Upper lobe of right lung (tissue), 1 donor: ENCODE data around the gene SKI. TPM values are rescaled to one million over a fixed set of nuclear protein-coding genes. Genes with fewer than 3 reads are reported as not detected.

Source experiments
- ATAC-seq: fragments of 200-7000 bp; cut with Tn5 transposase; one replicate; pipeline ENCODE4 v1.9.1; 2020; ENCODE audit warnings: mild to moderate bottlenecking, moderate library complexity
- DNase-seq: peaks from one replicate; pipeline ENCODE4 v3.0.0-alpha.2; 2020
- H3K27ac ChIP-seq: fragments of 200-600 bp; one replicate; pipeline ENCODE4 v1.8.0; 2022
- H3K27me3 ChIP-seq: fragments of 200-600 bp; one replicate; pipeline ENCODE4 v1.8.0; 2022; ENCODE audit warnings: mild to moderate bottlenecking
- H3K36me3 ChIP-seq: fragments of 200-600 bp; one replicate; pipeline ENCODE4 v1.8.0; 2022
- H3K4me1 ChIP-seq: fragments of 200-600 bp; one replicate; pipeline ENCODE4 v1.8.0; 2022
- H3K4me3 ChIP-seq: fragments of 200-600 bp; one replicate; pipeline ENCODE4 v1.8.0; 2022; ENCODE audit warnings: mild to moderate bottlenecking
- H3K9me3 ChIP-seq: fragments of 200-600 bp; one replicate; pipeline ENCODE4 v1.8.0; 2022
- CTCF ChIP-seq: fragments of 200-600 bp; IDR thresholded peaks from one replicate; pipeline ENCODE4 v1.8.0; 2022; ENCODE audit warnings: antibody characterized with exemption
- intact Hi-C: fragments of 100-400 bp; cut with DNase I; formaldehyde crosslinking; loops from one replicate; pipeline ENCODE4 v1.11.0; 2022
- total RNA-seq: library from RNA; stranded (reverse); fragmentation: NEBNext Ultra II Directional; extraction: Animal tissue kit (Norgen Biotek cat#: 25700); gene quantifications from one replicate; pipeline ENCODE4 v1.2.1, GENCODE V29; 2021
- donor health status: DM: no; HTN: yes; CAD: no; lungs with severe emphysema.

Gene SKI
- total RNA-seq, 1 donor from 2014 or later = 89.6 TPM

GRCh38 chr1:2317230-2318065, 89.3 kb downstream of the SKI start:
- ATAC-seq = no peak
- peaks cover 45% of the 10 kb centered on the region for H3K4me1 ChIP-seq
- DNase-seq = no peak
- no peak overlapping the region for H3K27ac ChIP-seq
- no peak overlapping the region for H3K4me3 ChIP-seq
- no peaks in the 10 kb centered on the region for H3K27me3 ChIP-seq
- no peak for TF ChIP-seq CTCF
- intact Hi-C loops = loop anchor here (10.0 kb wide), 1 partner anchor 123 kb away; the partner anchor contains the start of gene FAAP20
- H3K36me3 ChIP-seq = no peaks in the 10 kb centered on the region
- H3K9me3 ChIP-seq = no peaks in the 10 kb centered on the region

- H3K4me1 ChIP-seq = peaks cover 36% of the 10 kb centered on the region
- H3K27me3 ChIP-seq = no peaks in the 10 kb centered on the region
- H3K4me3 ChIP-seq = no peak overlapping the region
- no peak for TF ChIP-seq CTCF
- no peak overlapping the region for H3K27ac ChIP-seq
- intact Hi-C loops = loop anchor here (10.0 kb wide), 1 partner anchor 124 kb away; the partner anchor contains the start of gene FAAP20
- no peaks in the 10 kb centered on the region for H3K36me3 ChIP-seq
- ATAC-seq (no peak), DNase-seq (no peak)
- H3K9me3 ChIP-seq = no peaks in the 10 kb centered on the region
Measured at GRCh38 chr1:2318314-2319278, 90.5 kb downstream of the SKI start.

- Histone ChIP-seq H3K4me1 (peaks cover 29% of the 10 kb centered on the region), H3K27ac (no peak overlapping the region)
- TF ChIP-seq CTCF = no peak
Measured at GRCh38 chr1:2319291-2319690, 91.2 kb downstream of the SKI start.

GRCh38 chr1:2320006-2320405, 91.9 kb downstream of the SKI start:
- ATAC-seq (no peak), DNase-seq (no peak)
- intact Hi-C loops = no loop called here
- H3K27ac ChIP-seq = no peak overlapping the region
- H3K9me3 ChIP-seq = no peaks in the 10 kb centered on the region
- H3K36me3 ChIP-seq = no peaks in the 10 kb centered on the region
- no peak for TF ChIP-seq CTCF
- H3K4me3 ChIP-seq = no peak overlapping the region
- no peaks in the 10 kb centered on the region for H3K27me3 ChIP-seq
- H3K4me1 ChIP-seq = peaks cover 28% of the 10 kb centered on the region

More at GRCh38 chr1:2319291-2319690, 91.2 kb downstream of the SKI start:
- H3K36me3 ChIP-seq = no peaks in the 10 kb centered on the region
- DNase-seq (no peak), ATAC-seq (no peak)
- no peaks in the 10 kb centered on the region for H3K9me3 ChIP-seq
- intact Hi-C loops = loop anchor here (10.0 kb wide), 1 partner anchor 124 kb away; the partner anchor contains the start of gene FAAP20
- no peak overlapping the region for H3K4me3 ChIP-seq
- no peaks in the 10 kb centered on the region for H3K27me3 ChIP-seq

- ATAC-seq = no peak
- peak overlapping the region; percentile 85 for H3K27ac ChIP-seq
- TF ChIP-seq CTCF = no peak
- H3K36me3 ChIP-seq = no peaks in the 10 kb centered on the region
- H3K4me3 ChIP-seq = no peak overlapping the region
- DNase-seq = no peak
- no peaks in the 10 kb centered on the region for H3K9me3 ChIP-seq
- intact Hi-C loops = no loop called here
- no peaks in the 10 kb centered on the region for H3K27me3 ChIP-seq
- H3K4me1 ChIP-seq = peaks cover 19% of the 10 kb centered on the region
Measured at GRCh38 chr1:2320760-2321667, 92.9 kb downstream of the SKI start.
